HPDE6-E6E7 (cell line): ENCODE results near the gene BCL2.

Source experiments
- DNase-seq: peaks from one replicate; pipeline ENCODE4 v3.0.0; 2011; ENCODE audit warnings: missing footprints; ENCODE audit errors: extremely low spot score

Gene BCL2

DNA sequence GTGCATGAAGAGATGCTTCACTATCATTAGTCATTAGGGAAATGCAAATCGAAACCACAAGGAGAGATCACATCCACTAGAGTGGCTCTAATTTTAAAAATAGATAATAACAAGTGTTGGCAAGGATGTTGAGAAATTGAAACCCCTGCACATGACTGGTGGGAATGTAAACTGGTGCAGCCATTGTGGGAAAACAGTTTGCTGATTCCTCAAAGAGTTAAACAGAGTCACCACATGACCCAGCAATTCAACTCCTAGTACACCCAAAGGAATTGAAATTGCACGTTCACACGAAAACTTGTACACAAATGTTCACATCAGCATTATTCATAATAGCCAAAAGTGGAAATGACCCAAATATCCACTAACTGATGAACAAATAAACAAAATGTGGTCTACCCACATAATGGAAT, 179.5 kb downstream of the BCL2 start:
- no peak for DNase-seq

DNA sequence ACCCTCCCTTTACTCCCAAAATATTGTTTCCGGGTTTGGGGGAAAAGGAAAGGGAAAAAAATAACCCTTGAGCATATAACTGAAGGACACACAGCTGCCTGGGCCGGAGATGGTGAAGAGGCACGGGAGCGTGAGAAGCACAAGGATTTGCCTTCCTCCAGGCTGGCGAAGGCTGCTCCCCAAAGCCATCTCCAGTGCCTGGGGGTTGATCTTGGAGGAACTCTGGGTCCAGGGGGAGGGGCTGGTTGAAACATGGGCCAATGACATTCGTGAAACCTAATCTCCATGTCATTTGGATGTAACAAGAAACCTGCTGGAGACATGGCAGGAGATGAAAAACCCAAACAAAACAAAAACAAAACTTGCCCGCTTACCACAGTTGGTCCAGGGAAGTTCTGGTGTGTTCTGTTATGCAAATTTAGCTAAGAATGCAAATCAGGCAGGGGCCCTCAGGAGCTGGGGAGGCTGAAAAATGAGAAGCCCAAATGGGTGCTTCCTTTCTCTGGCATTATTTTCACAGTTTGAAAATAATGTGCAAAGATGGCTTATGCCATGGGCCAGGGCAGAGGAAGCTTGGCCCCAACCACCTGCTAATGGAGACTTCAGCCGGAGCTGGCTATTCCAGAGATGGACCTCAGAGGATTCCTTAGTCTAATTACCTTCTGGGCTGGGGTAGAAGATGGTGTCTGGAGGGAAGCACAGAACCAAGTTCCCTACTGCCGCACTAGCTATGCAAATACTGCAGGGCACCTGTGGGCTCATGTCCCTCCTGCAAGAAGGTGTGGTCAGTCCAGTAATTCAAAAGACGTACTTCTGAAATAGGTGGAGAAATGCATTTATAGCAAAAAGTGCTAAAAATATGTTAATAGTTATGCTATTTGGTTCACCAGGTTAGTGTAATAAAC, 180.9 kb downstream of the BCL2 start:
- no peak for DNase-seq

DNA sequence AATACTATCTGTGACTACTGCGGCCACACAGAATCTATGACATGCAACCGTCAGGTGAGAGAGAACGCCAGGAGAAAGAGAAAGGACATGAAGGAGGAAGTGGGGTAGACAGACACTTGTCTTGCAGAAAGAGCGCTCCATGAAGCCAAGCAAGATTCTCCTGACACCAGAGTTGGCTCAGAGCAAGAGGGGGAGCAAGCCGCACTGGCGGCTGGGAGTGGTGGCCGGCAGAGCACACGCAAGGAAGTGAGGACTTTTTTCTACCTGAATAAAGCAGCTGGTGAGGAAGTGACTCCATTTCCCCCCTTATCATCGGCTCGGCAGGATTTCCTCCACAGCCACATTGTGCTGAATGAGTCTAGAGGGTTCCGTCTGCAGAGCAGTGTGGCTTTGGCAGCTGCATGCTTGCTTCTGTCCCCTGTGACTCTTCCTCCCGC, 181.6 kb downstream of the BCL2 start:
- DNase-seq, result no peak

DNA sequence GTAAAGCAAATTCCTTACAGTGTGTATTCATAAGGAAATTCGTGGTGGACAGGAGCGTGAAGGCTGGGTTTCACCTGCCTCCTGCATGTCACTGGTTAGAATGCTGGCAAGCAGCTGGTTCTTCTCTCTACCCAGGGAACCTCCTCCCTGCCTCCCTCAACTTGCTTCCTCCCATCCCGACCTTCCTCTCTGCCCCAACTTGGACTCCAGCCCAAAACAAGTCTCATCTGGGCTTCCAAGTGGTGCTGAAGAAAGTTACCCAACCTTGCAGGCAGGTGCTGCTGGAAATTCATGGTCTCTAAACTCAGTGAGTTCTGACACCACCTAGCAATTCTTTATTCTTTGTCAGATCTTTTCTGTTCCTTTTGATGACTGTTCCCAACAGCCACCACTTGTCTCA, 184.5 kb downstream of the BCL2 start:
- no peak for DNase-seq

DNA sequence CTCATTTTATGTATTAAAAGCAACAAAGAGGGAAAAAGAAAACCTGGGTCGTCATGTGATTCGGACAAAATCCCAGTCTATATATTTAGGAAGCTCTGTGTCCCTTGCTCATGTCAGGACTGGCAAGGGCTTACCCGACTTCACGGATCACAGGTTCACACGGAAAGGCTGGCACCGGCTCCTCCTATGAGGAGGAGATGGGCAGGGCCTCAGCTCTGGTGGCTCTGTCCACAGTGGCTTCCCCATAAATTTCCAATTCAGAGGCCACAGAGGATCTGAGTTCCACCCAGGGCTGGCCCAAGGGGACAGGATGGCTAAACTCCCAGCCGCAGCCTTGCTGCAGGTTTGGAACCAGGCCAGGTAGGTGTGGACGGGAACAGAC, 186.8 kb downstream of the BCL2 start:
- DNase-seq, result peak; percentile 33

DNA sequence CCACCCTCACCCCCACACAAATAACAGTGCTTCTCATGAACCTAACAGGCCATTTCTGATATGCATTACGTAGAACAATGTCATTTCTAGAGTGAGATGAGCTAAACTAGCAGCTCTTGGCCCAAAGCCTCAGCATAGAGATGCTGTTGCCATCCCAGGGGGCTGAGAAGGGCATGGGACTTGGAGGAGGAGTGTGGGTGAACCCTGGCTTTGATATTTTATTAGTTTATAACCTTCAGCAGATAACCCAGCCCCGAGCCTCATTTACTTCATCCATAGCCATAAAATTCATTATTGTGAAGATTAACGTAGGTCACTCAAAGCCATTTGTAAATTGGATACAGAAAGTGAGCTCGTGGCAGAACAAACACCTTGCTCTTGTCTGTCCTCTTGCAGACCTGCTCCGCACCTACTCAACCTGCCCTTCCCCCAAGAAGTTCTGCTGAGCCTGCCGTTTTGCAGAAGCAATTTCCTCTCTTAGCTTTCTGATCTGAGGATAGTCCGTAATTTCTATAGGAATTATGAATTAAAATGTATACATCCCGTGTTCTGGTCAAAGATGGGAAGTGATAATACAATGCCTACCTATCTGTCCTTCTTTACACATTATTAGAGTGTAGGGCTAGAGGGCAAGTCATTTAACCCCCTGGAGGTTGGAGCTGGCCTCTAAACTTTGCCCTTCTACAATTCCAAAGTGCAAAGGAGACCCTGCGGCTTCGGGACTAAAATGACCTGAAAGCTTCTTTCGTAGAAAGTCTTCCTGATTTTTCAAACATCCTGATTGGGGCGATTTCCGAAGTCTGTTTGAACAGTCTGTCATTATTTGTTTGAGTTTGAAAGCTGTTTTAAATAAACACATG, 187.4 kb downstream of the BCL2 start:
- DNase-seq, result no peak

DNA sequence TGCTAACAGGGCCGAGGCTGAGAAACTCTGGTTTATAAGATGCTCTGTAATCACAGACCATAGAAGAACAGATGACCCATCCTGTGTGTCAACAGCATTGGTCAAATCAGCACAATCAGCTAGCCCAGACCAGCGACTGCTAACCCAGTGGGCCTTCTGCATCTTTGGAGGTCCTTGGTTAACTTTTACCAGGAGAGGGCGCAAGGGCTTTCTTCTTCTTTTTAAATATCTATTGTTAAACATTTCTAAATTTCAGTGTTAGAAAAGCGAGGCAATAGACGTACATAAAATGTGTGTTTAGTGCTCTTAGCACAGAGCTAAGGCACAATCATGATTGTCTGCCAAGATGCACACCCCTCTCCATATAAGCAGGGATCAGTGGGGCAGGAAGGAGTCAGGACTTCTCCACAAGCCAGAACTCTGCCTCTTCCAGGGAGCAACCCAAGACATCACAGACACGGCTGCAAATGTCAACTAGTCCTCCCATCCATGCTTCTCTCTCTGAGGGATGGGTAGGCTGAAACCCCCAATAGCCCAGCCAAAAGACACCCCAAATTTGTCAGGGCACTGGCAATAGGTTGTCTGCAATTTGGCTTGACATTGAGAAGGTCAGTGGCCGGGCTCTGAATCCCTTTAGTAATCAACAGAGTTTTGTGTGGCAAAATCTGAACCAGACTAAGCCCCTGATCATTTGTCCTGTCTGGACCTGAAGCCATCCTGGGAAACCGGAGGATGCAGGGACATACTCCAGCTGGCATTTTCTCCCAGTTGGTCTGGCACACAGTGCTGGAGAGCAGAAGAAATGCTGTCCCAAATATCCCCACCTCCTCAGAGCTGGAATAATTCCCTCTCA, 188.2 kb downstream of the BCL2 start:
- DNase-seq, result peak; percentile 41

DNA sequence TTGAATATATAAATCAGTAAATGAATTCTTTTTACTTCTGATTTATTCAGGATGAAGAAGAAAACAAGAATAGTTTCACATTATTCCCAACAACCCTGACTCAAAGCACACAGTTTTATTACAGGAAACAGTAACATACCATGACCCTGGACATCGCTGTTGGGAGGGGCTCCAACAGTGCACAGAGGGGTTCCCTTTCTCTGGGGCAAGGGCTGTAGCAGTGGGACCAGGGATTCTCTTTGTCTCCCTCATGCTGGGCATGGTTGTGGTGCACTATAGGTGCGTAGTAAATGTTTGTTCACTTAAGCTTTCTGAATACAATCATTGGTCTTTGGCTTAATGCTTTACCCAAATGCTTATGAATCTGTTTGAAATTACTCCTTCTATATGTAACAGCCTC, 189.4 kb downstream of the BCL2 start:
- no peak for DNase-seq

DNA sequence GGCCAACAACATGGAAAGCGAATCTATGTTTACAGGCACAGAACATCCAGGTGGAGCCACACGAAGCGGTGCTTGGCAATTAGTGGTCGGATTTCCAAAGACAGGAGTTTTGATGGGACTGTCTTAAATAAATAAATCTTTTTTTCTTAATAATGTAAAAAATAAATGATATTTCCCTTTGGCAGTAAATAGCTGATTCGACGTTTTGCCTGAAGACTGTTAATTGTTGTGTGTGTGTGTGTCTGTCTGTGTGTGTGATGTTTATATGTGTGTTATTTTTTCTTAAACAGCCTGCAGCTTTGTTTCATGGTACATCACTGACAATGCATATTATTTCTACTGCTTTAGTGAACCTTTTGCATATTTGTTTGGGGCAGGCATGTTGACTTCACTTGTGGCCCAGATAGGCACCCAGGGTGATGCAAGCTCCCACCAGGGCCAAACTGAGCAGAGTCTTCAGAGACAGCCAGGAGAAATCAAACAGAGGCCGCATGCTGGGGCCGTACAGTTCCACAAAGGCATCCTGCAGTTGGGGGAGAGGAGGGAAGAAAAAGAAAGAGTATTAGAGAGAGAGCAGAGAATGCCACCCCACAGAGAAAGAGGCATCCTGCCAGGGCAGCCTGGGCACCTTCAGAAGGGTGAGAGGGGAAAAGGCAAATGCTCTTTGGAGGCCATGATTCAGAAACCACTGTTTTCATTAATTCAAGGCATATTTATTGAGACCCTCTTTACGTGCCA, 191.2 kb downstream of the BCL2 start:
- no peak for DNase-seq

DNA sequence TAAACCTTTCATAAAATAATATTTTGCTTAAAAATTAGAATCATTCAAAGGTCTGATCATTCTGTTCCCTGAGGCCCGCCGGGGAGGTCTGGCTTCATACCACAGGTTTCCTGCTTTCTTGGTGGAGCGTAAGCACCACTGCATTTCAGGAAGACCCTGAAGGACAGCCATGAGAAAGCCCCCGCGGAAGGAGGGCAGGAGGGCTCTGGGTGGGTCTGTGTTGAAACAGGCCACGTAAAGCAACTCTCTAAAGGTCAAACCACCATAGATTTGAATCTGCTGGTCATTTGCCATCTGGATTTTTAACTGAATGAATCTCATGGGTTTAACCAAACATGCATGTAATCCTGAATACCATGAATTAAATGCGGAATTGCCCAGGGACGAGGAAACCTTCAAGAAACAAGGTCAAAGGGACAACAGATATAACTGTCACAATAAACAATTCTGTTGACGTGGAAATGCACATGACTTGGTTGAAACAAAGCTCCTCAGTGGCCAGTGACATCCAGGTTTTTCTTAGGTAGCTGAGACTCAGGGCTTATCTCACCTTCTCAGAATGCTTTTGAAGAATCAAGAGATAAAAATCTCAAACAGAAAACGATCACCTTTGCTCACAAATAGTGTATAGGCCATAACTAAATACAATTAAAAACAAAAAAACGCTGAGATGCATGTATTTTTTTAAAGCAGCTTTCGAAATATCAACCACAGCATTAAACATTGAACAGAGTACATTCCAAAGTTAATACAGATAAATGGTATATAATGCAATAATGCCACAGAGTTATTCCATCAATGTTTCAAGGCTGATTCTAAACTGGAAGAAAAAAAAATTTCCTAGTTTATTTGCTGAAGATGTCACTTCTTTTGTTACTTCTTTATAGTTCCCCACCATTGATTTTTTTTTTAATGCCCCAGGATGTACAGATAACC, 193.2 kb downstream of the BCL2 start:
- no peak for DNase-seq

DNA sequence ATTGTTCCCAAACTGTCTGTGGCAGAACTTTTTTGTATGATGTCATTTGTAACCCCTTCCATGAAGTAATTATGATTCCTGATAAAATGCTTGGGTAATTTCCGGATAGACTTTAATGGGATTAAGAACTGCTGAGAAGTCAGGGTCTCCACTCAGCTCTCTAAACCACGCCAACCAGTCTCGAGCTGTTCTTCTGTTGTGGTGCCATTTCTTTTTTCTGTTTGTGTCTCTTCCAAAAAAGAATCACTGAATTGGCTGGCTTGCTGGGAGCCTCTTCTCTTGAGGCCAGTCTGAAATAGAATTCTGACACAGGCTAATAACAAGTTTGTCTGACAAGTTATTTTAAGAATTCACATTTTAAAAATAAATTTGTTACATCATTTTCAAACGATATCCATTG, 198.9 kb downstream of the BCL2 start:
- no peak for DNase-seq

DNA sequence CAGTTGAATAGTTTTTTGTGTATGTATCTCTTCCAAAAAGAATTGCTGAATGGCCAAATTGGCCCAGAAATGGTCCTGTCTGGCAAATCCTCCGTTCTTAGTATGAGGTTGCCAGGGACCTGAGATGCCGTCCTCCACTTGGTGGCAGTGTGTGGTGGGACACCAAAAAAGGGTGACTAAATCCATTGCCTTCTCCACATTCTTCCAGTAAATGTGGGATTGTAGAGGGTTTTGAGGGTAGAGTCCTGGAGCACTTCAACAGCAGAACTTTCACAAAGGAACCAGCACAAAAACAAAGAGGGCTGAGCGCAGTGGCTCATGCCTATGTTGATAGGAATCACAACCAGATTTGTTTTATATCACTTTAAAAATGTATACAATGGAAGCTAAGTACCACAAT, 199.9 kb downstream of the BCL2 start:
- peak; percentile 29 for DNase-seq

DNA sequence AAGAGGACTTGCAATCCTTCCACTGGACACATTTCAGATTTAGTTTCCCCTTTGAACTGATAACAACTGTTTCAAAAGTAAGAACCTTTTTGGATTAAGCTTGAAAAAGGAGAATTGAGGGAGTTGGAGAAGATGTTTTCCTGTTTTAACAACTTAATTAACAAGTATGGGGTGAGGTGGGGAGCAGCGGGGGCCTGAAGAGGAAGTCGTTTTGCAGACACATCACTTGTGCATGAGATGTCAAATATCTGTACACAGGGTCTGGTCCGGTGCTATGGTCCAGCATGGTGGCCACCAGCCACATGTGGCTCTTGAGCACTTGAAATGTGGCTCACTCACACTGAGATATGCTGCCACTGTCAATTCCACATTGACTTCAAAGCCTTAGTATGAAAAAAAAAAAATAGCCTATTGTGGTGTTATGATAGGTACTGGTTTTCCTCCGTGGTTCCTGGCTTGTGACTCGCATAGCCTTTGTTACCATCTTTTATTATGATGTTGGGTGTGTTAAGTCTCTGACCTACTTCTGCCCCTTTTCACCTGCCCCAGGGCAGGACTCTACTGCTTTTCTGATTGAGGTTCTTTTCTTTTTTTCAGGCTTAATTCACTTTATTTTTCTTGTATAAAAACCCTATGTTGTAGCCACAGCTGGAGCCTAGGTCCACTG, 205.5 kb downstream of the BCL2 start:
- DNase-seq, result no peak

DNA sequence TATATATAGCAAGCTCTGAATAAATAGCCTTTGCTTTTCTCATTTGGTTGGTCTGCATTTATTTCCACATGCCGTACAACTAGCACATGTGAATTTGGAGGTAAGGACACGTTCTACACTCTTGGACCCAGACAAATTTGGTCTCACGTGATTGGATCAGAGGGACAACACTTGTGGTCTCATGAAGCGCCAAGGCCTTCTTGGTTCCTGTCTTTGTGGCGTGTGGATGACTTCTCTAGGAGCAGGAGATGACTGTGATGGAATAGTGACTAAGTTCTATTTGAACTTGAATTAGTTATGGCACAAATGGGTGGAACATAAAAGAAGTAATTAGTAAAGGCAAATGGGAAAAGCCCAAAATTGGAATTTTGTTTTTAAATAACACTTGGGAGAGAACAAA, 206.9 kb downstream of the BCL2 start:
- no peak for DNase-seq

DNA sequence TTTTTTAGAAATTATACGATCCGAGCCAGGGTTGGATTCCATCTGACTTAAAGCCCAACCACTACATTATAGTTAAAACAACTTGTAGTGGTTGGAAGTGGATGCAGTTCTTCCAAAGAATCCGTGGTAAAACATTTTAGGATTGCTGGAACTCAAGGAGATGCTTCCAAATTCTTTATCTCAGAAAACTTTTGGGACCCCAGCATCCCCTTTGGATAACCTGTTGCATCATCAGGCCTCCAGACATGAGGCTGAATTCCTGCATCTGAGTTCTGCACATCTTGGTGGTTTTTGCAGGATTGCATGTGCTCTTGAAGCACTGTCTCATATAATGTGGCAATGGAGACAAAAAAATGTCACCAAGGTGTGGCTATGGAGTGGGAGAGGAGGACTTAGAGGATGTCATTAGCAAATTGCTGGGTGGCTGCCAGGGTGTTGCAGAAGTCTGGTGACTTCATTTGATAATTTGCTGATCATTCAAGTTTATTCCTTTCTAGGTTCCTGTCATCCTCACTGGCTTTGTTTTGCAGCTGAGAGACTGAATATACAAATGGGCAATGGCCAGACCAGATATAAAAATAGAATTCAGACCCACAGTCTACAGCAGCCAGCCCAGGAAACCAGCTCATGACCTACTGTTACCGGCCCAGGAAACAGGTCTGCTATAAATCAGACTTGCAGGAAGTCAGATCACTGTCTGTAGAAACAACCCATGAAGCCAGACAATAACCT, 207.7 kb downstream of the BCL2 start:
- no peak for DNase-seq

DNA sequence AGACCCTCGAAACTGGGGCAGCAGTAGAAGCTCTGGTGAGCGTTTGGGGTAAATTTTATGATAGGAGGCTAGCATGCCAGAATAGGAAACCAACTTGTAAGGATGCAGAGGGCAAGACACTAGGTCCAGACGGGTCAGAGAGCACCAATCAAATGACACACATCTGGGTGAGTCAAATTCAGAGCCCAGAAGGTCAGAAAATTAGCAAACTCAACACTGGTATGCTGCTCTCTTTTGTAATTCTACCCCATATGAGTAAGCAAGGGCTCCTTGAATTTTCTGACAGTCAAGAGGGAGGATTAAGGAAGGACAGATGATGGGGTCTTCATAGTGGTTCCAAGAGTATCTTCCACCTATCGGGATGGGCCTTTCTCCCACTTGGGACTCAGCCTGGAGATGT, 209.8 kb downstream of the BCL2 start:
- no peak for DNase-seq

DNA sequence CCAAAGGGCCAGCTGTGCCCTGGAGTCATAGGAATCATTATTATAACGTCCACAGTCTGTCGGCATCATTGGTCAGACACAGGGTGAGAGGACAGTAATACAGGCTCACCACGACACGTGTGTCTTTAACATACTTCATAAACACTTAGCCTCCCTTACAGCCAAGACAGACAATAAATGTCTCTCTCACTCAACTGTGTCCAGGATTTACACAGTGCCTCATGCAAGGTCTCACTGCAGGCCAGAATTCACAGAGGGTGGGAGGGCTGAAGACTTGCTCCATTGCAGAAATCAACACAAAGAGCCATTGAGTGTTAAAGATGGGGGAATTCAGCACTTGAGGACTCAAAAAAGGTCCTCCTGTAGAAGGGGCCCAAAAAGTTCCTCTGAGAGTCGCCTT, 210.5 kb downstream of the BCL2 start:
- DNase-seq, result no peak

DNA sequence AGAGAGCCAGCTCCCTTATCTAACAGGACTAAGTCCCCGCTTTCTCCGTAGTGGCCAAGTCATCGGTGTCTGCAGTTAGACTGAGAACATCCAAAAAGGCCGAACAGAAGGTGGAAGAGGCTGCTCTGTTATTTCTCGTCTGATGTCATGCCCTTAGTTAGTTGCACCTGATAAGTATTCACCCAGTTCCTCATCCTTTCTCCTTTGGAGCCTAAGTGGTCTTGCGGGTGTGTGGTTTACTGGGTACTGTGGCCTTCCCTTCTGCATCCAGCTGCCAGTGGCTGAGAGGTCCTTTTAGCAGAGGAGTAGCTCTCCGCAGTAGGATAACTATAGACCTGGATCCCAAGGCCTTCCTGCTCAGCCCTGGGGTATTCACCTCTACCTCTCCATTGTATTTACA, 211.6 kb downstream of the BCL2 start:
- DNase-seq, result no peak
